ENCODE data around the gene DEFB132. TPM values are rescaled to one million over a fixed set of nuclear protein-coding genes. Genes with fewer than 3 reads are reported as not detected.

Gene DEFB132
- total and polyA plus RNA-seq, 2 of the 4 experiments (the other 2 are of a cell fraction), result not detected

DNA sequence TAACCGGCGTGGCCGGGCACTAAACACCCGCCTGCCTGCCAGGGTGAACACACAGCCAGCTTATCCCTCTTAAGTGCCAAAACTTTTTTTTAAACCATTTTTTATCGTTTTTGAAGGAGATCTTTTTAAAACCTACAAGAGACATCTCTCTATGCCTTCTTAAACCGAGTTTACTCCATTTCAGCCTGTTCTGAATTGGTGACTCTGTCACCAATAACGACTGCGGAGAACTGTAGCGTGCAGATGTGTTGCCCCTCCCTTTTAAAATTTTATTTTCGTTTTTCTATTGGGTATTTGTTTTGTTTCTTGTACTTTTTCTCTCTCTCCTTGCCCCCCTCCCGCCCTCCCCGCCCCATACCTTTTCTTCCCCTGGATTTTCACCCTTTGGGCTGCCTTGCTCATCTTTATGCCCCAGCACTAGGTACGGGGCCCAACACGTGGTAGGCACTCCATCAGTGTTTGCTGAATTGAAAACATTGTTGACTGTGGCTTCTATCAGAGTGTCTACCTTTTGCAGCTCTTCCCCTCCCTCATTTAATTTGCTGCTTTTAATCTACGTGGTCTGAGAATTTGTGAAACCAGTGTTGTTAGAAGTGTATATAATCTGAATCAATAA, 41.4 kb downstream of the DEFB132 start:
- Histone ChIP-seq H3K56ac (ENCODE audit: extremely low read depth, insufficient read depth, low read length) (peak overlapping the region; percentile 41; the same call in 1 of the 2 replicates), H2AK5ac (ENCODE audit: low read depth, low read length) (peak overlapping the region; percentile 97), H2BK20ac (ENCODE audit: low read depth, low read length) (no peak overlapping the region), H3K79me1 (ENCODE audit: low read depth in 1 of 2, low read length in 2 of 2) (peaks cover 33 to 51% of the 10 kb centered on the region in 2 experiments), H3K4me1 (ENCODE audit: control insufficient read depth, insufficient read depth, low read length) (peaks cover 18% of the 10 kb centered on the region), H3K18ac (ENCODE audit: low read depth, low read length) (no peak overlapping the region), H2AK9ac (replicated peaks; ENCODE audit: low read depth, low read length, poor library complexity) (peak overlapping the region; percentile 99), H3K27me3 (ENCODE audit: control insufficient read depth, insufficient read depth, low read length) (no peaks in the 10 kb centered on the region), H4K5ac (ENCODE audit: low read depth, low read length) (peak overlapping the region; percentile 86; the same call in 1 of the 2 replicates), H3K9me1 (ENCODE audit: insufficient read depth, low read length) (peaks cover 22% of the 10 kb centered on the region), H3K4me3 (ENCODE audit: insufficient read depth, low read depth, low read length) (peak overlapping the region; percentile 100), H3K36me3 (ENCODE audit: control insufficient read depth, insufficient read depth, low read length) (peaks cover 5% of the 10 kb centered on the region; the same call in 1 of the 2 replicates), H2BK120ac (ENCODE audit: low read depth, low read length) (no peak overlapping the region), H4K8ac (ENCODE audit: low read depth in 2 of 2, low read length in 2 of 2) (peak overlapping the region; percentile 58 to 88; a peak in 2 of 4 replicates), H3K4ac (ENCODE audit: low read depth, low read length) (peak overlapping the region; percentile 98), H3K9me3 (ENCODE audit: control insufficient read depth, insufficient read depth, low read length) (no peaks in the 10 kb centered on the region), H2AFZ (replicated peaks; ENCODE audit: low read length, poor library complexity) (peak overlapping the region; percentile 89), H4K91ac (ENCODE audit: insufficient read depth, low read depth, low read length) (0 out of 2 replicates have a peak overlapping the region, but pooled peaks have one; percentile 71), H2BK5ac (ENCODE audit: low read depth, low read length, poor library complexity, severe bottlenecking) (peak overlapping the region; percentile 92), H3K4me2 (ENCODE audit: low read depth, low read length) (peak overlapping the region; percentile 99), H4K20me1 (ENCODE audit: insufficient read depth, low read length) (peaks cover 33% of the 10 kb centered on the region), H3K27ac (ENCODE audit: insufficient read depth, low read length) (peak overlapping the region; percentile 99), H3K9ac (ENCODE audit: low read depth, low read length) (peak overlapping the region; percentile 90), H3K14ac (replicated peaks; ENCODE audit: low read depth, low read length) (peak overlapping the region; percentile 97), H2BK15ac (ENCODE audit: low read depth, low read length) (no peak overlapping the region), H3K23ac (ENCODE audit: low read depth, low read length) (peak overlapping the region; percentile 97)
- no TSS peak for BruUV-seq (replicated peaks)
- no peak for DNase-seq
- no peak for TF ChIP-seq RAD21 (IDR thresholded peaks at IDR 0.05; ENCODE audit: low read length)
- TF ChIP-seq NFE2L2 (IDR thresholded peaks at IDR 0.05; ENCODE audit: low read depth, low read length), result no peak
- TF ChIP-seq MXI1 (IDR thresholded peaks at IDR 0.05; ENCODE audit: borderline replicate concordance, low read depth, low read length), result peak; percentile 59; the same call in 1 of the 2 replicates
- no peak for TF ChIP-seq RCOR1 (IDR thresholded peaks at IDR 0.05; ENCODE audit: insufficient replicate concordance, low read length)
- TF ChIP-seq MAZ (IDR thresholded peaks at IDR 0.05; ENCODE audit: borderline replicate concordance, low read depth, low read length), result no peak
- TF ChIP-seq BHLHE40 (IDR thresholded peaks at IDR 0.05; ENCODE audit: low read depth, low read length), result no peak
- CTCF ChIA-PET, result interaction anchor here (0.9 to 1.5 kb wide), 3 partner anchors 10 to 32 kb away, joined by 3 read pairs; no protein-coding TSS in a partner anchor
- in situ Hi-C loops (cut with MboI; ENCODE audit: low sequenced_read_pairs), result no loop called here
- no peak for ATAC-seq (ENCODE audit: low read depth)
- dilution Hi-C loops (cut with HindIII; ENCODE audit: low sequenced_read_pairs, unreplicated experiment), result no loop called here
- no CpG with 5 or more reads among the region's 15 CpGs for WGBS, 2 experiments (ENCODE audit: extremely low coverage in 2 of 2, insufficient read length in 1 of 2)
- intact Hi-C loops (cut with micrococcal nuclease), result no loop called here
- POLR2A ChIA-PET (ENCODE audit: unreplicated experiment), result no interaction called here
